Right lobe of liver (tissue), 6 donors: ENCODE data around the gene LIMK2. TPM values are rescaled to one million over a fixed set of nuclear protein-coding genes. Genes with fewer than 3 reads are reported as not detected.

ENCODE experiments used
- ATAC-seq, 4 donors: fragments of 200-7000 bp; cut with Tn5 transposase; one replicate each; pipeline ENCODE4 v1.9.1; 2020; ENCODE audit warnings: mild to moderate bottlenecking in 4 of 4, moderate library complexity in 4 of 4
- DNase-seq, 3 donors: peaks; one replicate each; pipeline ENCODE4 v3.0.0-alpha.2; 2020
- H3K27ac ChIP-seq, 3 donors: fragments of 200-600 bp; one replicate each; pipeline ENCODE4 v1.8.0; 2022
- H3K27me3 ChIP-seq, 2 donors: fragments of 200-600 bp; one replicate each; pipeline ENCODE4 v1.8.0; 2022
- H3K36me3 ChIP-seq, 4 donors: fragments of 200-600 bp; sonication (generic) in 1 of 4; one replicate each; pipeline versions ENCODE4 v1.5.1 to v1.8.0; 2017 to 2022; ENCODE audit warnings: control low read depth in 1 of 4
- H3K4me1 ChIP-seq, 4 donors: fragments of 200-600 bp; sonication (generic) in 1 of 4; one replicate each; pipeline versions ENCODE4 v1.5.1 to v1.8.0; 2017 to 2022; ENCODE audit warnings: control low read depth in 1 of 4
- H3K4me3 ChIP-seq, 3 donors: fragments of 200-600 bp; one replicate each; pipeline ENCODE4 v1.8.0; 2022
- H3K9me3 ChIP-seq, 4 donors: fragments of 200-600 bp; sonication (generic) in 1 of 4; one replicate each; pipeline versions ENCODE4 v1.5.1 to v1.8.0; 2017 to 2022; ENCODE audit warnings: control low read depth in 1 of 4
- POLR2A ChIP-seq: fragments of 450-650 bp; IDR thresholded peaks from one replicate; pipeline ENCODE4 v1.6.1; 2017; ENCODE audit warnings: antibody characterized with exemption, mild to moderate bottlenecking
- WGBS: methylation state at CpG from one replicate; pipeline ENCODE4 v1.1.6; 2018; ENCODE audit warnings: low coverage, low lambda C conversion rate; ENCODE audit not compliant: insufficient coverage; ENCODE audit errors: missing lambda C conversion rate; 5-methylcytosine and 5-hydroxymethylcytosine counted together
- intact Hi-C, 2 donors: fragments of 100-400 bp; cut with DNase I; formaldehyde crosslinking; loops; one replicate each; pipeline versions ENCODE4 v1.11.2 to v1.14.1; 2022
- total RNA-seq, 6 experiments: library from RNA; depleted of rRNA in 2 of 6; stranded (reverse); fragments of >200 nt in 2 of 6; fragmentation: NEBNext Ultra II Directional in 3 of 6; extraction: Animal tissue kit (Norgen Biotek cat#: 25700) in 3 of 6; gene quantifications; one replicate each; pipeline versions ENCODE4 v1.1.0 to v1.2.4, GENCODE V29; 2016 to 2023
- TF ChIP-seq, protein P1 (sequence below), 4 donors: fragments of 200-600 bp in 3 of 4; fragments of 450-650 bp in 1 of 4; IDR thresholded peaks; one replicate each; pipeline versions ENCODE4 v1.5.1 to v1.8.0; 2016 to 2022; ENCODE audit warnings: antibody characterized with exemption in 4 of 4, mild to moderate bottlenecking in 2 of 4
- donor health status: DM: no; HTN: yes; CAD: no.
- donor health status: DM: no; HTN: no; CAD: no.
- donor health status: DM: no; HTN: no; CAD: no.
- donor health status: DM: no; HTN: yes; CAD: no.
- donor health status: DM: no; HTN: yes; CAD: no.

Gene LIMK2
- total RNA-seq, 6 experiments from 2014 or later: 6.3 to 47.9 (median 19.6) TPM

DNA sequence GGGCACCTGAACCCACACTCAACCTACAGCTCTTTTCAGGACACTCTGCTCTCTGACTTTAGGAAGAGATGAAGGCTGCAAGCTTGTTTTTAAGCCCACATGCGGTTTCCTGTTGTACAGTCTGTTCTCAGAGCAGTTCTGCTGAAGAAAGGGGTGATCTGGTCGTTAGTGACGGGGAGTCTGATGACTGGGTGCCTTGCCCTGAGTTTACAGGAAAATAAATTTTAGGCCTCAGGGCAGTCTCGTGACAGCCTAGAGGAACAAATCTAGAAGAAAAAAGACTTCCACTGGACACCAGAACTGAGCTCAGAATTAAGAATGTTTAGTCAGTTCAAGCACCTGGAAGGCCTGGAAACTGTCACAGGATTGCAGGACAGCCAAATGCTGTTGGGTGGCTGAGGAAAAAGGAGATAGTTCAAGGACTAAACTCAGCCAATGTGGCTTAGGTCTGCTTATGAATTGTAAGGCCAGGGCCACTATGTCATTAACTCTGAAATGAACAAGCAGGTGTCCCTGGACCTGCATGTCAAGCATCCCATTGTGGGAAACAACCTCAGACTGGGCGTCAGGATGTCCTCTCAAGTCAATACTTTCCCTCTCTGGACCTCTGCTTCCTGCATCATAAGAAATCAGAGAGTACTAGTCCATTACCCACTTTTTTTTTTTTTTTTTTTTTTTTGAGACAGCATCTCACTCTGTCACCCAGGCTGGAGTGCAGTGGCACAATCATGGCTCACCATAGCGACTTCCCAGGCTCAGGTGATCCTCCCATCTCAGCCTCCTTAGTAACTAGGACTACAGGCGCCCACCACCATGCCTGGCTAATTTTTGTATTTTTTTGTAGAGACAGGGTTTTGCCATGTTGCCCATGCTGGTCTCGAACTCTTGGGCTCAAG is 74.5 kb downstream of the LIMK2 start:
- TF ChIP-seq POLR2A: peak; percentile 41
- TF ChIP-seq, protein P1, sequence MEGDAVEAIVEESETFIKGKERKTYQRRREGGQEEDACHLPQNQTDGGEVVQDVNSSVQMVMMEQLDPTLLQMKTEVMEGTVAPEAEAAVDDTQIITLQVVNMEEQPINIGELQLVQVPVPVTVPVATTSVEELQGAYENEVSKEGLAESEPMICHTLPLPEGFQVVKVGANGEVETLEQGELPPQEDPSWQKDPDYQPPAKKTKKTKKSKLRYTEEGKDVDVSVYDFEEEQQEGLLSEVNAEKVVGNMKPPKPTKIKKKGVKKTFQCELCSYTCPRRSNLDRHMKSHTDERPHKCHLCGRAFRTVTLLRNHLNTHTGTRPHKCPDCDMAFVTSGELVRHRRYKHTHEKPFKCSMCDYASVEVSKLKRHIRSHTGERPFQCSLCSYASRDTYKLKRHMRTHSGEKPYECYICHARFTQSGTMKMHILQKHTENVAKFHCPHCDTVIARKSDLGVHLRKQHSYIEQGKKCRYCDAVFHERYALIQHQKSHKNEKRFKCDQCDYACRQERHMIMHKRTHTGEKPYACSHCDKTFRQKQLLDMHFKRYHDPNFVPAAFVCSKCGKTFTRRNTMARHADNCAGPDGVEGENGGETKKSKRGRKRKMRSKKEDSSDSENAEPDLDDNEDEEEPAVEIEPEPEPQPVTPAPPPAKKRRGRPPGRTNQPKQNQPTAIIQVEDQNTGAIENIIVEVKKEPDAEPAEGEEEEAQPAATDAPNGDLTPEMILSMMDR (IDR thresholded peaks at IDR 0.05): no peak
- intact Hi-C loops: no loop called here
- no peaks in the 10 kb centered on the region for H3K27me3 ChIP-seq
- DNase-seq (peak in 1 of 3 donors; percentile 40), ATAC-seq (peak in 2 of 4 donors; percentile 2 to 40)
- H3K9me3 ChIP-seq: no peaks in the 10 kb centered on the region
- H3K4me3 ChIP-seq: no peak overlapping the region
- H3K27ac ChIP-seq: peak overlapping the region in 2 of 3 donors; percentile 44 to 48
- peaks cover 0 to 10% (median 0%) of the 10 kb centered on the region in 4 donors for H3K36me3 ChIP-seq
- peaks cover 0 to 6% (median under 1%) of the 10 kb centered on the region in 4 donors for H3K4me1 ChIP-seq
- 42% methylated on average over 5 of the region's 8 CpGs for WGBS

- TF ChIP-seq, protein P1 (IDR thresholded peaks at IDR 0.05): no peak
- no peak for TF ChIP-seq POLR2A
- Histone ChIP-seq H3K27ac (peak overlapping the region in 2 of 3 donors; percentile 2 to 45), H3K36me3 (peaks cover 0 to 8% (median 0%) of the 10 kb centered on the region in 4 donors), H3K4me1 (peaks cover 0 to 12% (median 4%) of the 10 kb centered on the region in 4 donors), H3K4me3 (no peak overlapping the region), H3K9me3 (no peaks in the 10 kb centered on the region), H3K27me3 (no peaks in the 10 kb centered on the region)
- 80% methylated on average over 3 of the region's 6 CpGs for WGBS
- DNase-seq (peak in 1 of 3 donors; percentile 35), ATAC-seq (no peak)
- intact Hi-C loops: no loop called here
Observed at GRCh38 chr22:31287818-31288495, 75.9 kb downstream of the LIMK2 start.

GRCh38 chr22:31288496-31289240 is 76.6 kb downstream of the LIMK2 start:
- H3K4me3 ChIP-seq: no peak overlapping the region

More at GRCh38 chr22:31288496-31289240, 76.6 kb downstream of the LIMK2 start:
- peaks cover 0 to 8% (median 0%) of the 10 kb centered on the region in 4 donors for H3K36me3 ChIP-seq
- TF ChIP-seq, protein P1 (IDR thresholded peaks at IDR 0.05): no peak
- TF ChIP-seq POLR2A: no peak
- WGBS: 39% methylated on average over 2 of the region's 5 CpGs
- peaks cover 0 to 12% (median 4%) of the 10 kb centered on the region in 4 donors for H3K4me1 ChIP-seq
- intact Hi-C loops: no loop called here
- DNase-seq (peak in 1 of 3 donors; percentile 23), ATAC-seq (no peak)
- H3K27me3 ChIP-seq: no peaks in the 10 kb centered on the region
- peak overlapping the region; percentile 2 to 92 (median 45) for H3K27ac ChIP-seq
- no peaks in the 10 kb centered on the region for H3K9me3 ChIP-seq
